Subcutaneous adipose tissue (tissue), 4 donors: Measurements from ENCODE around the gene SPACA7. TPM values are rescaled to one million over a fixed set of nuclear protein-coding genes. Genes with fewer than 3 reads are reported as not detected.

ENCODE experiments used
- total RNA-seq, 4 donors: library from RNA; depleted of rRNA; stranded (reverse); fragments of >200 nt; gene quantifications; one replicate each; pipeline ENCODE4 v1.1.0, GENCODE V29; 2016
- TF ChIP-seq, protein P1 (sequence below): fragments of 450-650 bp; IDR thresholded peaks from one replicate; pipeline ENCODE4 v1.5.1; 2016; ENCODE audit warnings: low read depth, mild to moderate bottlenecking, control low read depth, antibody characterized with exemption, moderate library complexity

Gene SPACA7
- total RNA-seq, 4 donors from 2014 or later: not detected

DNA sequence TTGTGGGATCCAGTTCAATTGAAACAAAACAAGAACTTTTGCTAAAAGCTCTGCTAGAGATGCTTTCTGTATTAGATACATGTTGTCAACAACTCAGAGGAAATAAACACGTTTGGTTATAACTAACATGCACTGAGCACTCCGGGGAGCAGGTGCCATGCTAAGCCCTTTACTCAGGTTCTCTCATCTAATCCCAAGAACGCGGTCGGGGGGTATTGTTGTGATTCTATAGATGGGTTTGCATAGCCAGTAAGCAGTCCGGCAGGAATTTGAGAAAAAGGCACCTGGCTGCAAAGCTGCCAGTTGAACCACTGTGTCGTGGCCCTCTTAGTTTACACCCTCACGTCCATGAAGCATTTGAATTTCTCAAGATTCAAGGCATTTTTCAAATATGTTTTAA is 24.3 kb upstream of the SPACA7 start:
- TF ChIP-seq, protein P1, sequence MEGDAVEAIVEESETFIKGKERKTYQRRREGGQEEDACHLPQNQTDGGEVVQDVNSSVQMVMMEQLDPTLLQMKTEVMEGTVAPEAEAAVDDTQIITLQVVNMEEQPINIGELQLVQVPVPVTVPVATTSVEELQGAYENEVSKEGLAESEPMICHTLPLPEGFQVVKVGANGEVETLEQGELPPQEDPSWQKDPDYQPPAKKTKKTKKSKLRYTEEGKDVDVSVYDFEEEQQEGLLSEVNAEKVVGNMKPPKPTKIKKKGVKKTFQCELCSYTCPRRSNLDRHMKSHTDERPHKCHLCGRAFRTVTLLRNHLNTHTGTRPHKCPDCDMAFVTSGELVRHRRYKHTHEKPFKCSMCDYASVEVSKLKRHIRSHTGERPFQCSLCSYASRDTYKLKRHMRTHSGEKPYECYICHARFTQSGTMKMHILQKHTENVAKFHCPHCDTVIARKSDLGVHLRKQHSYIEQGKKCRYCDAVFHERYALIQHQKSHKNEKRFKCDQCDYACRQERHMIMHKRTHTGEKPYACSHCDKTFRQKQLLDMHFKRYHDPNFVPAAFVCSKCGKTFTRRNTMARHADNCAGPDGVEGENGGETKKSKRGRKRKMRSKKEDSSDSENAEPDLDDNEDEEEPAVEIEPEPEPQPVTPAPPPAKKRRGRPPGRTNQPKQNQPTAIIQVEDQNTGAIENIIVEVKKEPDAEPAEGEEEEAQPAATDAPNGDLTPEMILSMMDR: no peak

DNA sequence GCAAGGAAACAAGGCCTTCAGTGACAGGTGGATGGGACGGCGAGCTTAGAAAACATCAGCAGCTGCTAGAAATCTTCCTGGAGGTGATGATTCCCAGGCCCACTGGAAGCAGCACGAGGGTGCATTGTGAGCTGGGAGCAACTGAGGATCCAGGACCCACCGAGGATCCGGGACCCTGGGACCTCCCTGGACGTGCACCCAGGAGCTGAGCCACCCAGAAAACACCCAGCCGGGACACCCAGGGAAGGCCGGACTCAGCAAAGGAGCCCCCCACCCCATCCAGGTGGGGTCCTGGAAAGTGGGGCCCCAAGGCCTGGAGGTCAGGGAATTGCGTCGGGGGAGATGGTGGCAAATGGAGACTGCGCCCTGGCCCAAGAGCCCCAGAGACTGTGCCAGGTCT is 22.3 kb upstream of the SPACA7 start:
- TF ChIP-seq, protein P1: no peak

DNA sequence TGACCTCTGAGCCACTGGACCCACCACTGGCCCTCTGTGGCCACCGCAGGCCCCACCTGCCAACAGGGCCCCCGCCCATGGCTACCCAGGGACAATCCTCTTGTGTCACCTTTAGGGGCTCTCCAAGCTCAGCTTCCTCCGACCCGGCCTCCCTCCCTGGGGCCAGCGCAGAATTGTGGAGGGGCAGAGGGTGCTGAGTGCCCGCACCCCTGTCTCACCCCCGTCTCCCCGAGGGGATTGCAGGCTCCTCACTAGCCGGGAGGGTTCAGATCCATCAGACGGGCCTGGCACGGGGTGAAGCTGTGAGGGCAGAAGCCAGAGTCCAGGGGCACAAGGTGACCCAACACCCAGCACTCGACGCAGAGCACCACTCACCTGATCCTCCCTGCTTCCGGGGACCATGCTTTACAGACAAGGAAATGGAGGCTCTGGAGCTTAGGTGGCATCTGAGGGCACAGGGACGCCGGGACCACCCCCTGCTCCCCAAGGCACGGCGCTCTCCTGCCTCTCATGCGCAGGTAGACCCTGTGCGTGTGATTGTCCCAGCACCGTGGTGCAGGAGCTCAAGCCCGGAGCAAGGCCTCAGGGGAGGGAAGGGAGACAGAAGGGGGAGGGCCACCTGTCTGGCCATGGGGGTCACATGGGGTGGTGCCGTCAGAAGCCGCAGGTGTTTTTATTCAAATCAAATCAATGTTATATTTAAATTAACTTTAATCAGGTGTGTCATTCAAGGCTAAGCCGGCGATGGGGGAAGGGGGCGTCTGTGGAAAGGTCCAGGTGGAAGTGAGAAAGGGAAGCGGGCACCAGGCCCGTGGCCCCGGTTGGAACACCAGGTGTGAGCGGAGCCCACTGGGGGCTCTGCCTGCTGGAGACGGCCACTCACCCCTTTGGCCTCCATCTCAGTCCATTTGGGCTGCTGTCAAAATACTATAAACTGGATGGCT is 21.6 kb upstream of the SPACA7 start:
- TF ChIP-seq, protein P1: no peak

DNA sequence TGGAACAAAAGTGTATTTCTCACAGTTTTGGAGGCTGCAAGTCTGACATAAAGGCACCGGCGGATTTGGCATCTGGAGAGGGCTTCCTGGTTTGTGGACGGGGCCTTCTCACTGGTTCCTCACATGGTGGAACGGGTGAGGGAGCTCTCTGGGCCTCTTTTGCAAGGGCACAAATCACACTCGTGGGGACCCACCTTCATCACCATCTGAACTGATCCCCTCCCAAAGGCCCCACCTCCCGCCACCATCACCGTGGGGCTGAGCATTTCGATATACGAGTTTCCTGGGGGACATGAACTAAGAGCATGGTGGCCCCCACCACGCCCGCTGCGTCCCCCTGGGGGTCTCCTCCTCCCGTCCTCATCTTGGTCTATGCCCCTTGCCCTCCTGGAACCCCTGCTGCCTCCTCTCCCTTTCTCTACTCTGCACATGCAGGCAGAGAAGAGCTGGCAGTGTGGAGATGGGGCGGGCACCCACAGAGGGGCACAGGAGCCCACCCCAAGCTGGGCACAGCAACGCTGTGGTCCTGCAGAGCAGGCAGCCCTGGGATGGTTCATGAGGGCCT is 20.8 kb upstream of the SPACA7 start:
- TF ChIP-seq, protein P1: no peak

DNA sequence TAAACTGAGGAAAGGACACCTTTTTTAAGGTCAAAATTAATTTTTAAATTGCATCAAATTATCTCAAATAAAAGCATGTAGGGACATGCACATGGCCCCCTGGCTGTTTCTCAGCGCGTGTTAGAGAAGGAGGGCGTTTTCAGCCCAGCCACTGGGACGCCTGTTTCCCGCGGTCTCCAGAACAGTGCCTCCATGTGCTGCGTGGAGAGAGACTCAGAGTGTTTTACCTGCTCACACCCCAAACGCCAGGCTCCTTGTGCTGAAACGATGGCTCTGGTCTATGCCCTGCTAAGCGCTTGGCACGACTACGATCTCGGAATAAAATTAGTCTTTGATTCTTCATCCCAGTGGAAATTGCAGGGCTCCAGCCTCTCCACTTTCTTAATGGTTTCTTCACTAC is 20.0 kb upstream of the SPACA7 start:
- TF ChIP-seq, protein P1: no peak

DNA sequence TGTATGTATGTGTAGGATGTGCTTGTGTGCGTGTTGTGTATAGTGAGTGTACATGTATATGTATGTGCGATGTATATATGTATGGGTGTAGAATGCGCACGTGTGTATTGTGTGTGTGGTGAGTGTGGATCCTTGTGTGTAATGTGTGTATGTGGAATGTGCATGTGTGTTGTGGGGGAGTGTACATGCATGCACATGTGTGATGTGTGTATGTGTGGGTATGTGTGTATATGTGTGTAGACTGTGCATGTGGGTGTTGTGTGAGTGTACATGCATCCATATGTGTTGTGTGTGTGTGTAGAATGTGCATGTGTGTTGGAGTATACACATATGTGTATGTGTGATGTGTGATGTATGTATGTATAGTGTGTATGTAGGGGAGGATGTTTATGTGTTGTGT is 18.0 kb upstream of the SPACA7 start:
- TF ChIP-seq, protein P1: no peak

DNA sequence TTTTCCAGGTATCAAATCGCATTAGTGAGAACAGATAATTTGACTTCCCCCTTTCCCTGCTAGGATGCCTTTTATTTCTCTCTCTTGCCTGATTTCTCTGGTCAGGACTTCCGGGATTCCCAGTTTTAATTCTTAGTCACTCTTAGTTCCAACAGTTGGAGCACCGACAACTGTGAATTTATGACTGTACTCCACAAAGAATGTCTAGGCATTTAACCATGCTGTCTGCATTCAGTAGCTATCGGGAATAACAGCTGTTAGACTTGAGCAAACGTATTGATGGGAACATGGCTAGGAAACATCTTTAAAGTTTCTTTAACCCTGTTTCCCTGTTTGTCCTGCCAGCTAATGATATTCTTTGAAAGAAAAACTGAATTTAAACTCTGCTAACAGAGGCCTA is 14.1 kb upstream of the SPACA7 start:
- TF ChIP-seq, protein P1: no peak
